GM18868 (cell line): ENCODE measurements around the gene NFIA.
A peak's percentile ranks its signal among the peaks of the same experiment; 100 is the strongest.
"Not testable (repeated sequence)": the region's sequence is repeated elsewhere in the genome, so short reads cannot be mapped to it uniquely, and the experiment has no call there.

Experiments
- ATAC-seq: cut with Tn5 transposase; IDR thresholded peaks from one replicate; pipeline ENCODE4 v1.9.1; 2021; ENCODE audit warnings: mild to moderate bottlenecking, moderate library complexity; ENCODE audit not compliant: unreplicated experiment

The NFIA gene

GRCh38 chr1:61264825-61265242, 182.5 kb downstream of the NFIA start:
- ATAC-seq: no peak

DNA sequence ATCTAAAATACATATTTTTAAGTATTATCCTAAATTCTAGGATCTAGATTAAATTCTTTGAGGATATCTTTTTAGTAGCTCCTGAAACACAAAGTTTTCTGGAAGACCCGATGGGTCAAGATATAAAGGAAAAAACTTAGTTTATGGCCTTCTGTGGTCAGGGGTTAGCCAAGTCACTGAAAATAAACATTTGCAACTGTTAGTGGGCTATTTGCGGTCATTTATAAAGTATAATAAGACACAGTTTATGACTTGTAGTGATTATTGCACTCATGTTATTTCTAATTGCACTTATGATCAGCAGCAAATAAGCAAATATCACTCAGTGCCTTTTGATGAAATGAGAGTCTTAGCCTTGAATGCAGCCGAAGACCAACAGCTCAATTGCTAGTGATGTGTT, 183.3 kb downstream of the NFIA start:
- no peak for ATAC-seq

DNA sequence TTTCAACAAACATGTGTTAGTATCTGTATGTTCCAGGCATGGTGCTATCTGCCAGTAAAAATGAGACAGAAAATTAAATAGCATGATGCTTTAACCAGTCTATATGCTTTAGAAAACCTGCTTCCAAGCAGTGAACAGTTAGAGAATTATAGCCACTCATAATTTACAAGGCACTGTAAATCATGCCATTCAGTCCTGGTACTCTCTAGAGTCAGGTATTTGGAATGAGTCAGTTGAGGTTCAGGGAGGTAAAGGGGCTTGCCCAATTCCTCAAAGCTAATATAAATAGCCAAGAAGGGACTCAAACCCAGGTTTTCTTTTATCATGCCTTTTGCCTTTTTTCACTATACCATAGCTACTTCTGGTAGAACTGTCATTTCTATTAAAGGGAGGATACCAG, 184.4 kb downstream of the NFIA start:
- no peak for ATAC-seq

DNA sequence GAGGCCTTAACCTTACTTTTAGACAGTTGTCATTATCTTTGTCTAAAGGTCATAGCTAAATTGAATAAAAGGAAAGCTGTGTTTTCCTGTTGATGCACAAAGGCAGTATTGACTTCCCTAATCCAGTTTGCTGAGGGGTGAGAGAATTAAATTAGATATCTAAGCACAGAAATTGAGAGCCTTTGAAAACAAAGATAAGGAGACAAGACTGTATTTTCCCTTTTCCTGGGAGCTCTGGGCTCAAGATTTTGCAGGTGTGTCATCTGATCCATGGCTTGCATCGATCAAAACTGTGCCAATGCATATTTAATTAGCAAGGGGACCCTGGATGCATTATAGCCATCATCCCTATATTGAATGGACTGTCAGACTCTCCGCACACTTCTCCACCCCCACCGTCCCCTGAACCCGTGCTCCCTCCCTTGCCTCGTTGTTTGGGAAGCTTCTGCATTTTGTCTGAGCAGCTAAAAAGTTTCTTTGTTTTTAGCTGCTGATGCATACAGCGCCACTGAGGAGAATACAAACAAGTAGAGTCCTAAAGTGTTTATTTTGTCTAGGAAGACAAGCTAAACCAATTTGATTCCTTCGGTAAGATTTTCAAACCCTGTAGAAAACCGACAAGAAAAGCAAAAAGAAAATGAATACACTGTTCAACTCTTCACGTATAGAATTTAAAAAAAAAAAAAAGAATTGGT, 186.3 kb downstream of the NFIA start:
- ATAC-seq: no peak

DNA sequence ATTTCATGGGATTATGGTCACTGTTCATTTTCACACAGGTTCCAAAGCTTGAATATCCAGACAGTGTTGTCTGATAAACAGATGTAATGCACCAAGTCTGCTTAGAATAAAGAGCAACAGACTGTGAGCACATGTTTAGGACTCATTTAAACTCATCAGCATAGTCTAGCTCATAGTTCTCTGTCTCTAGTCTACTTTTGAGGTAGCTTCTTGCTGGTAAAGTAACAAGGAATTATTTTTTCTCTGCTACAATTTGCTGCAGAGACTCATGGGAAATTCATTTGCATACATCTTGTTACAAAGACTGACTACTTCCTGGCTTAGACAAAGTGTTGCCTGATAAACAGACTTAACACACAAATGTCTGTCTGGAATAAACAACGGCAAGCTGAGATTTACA, 187.2 kb downstream of the NFIA start:
- ATAC-seq: no peak

GRCh38 chr1:61270107-61270506, 187.7 kb downstream of the NFIA start:
- no peak for ATAC-seq

- ATAC-seq: no peak
Measured at GRCh38 chr1:61270761-61271411, 188.5 kb downstream of the NFIA start.

DNA sequence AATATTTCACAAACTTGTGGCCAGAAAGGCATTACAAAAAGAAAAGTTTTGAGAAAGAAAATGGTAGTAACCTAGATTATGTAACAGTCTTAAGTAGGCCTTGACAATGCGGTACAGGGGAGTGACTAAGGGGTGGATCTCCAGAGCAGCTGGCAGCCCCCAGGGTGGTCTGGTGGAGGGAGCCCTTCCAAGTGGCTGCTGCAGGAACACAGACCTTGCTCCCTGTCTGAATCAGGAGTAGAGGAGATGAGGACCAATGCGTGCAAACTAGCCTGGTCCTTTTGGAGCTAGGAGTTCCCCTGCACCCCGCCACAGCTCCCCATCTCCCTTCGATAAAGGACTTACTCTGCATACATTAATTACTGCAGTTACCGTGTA, 189.0 kb downstream of the NFIA start:
- ATAC-seq: no peak

DNA sequence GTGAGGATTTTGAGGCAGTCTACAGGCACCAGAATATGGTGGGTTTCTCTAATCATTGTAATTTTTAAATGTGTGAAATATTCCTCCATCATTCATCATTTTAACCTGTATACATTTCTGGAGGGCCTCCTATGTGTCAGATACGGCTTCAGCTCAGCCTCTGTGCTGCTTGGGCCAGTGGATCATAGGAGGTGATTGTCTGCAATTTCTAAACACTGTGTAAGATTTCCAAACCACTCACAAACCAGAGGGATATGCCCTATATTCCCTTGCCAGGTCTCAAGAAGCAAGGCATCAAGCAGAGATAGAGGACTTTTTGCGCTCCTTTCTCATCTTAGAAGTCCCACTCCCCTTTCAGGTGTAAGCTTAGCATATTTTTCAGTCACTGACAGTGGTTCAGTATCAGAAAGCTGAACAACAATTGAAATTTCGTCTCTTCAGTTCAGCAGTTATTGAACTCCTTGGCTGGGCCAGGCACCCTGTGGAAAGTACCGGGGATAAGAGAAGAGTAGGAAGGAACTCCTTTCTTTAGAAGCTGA, 190.9 kb downstream of the NFIA start:
- ATAC-seq: no peak

- ATAC-seq: no peak
Measured at GRCh38 chr1:61273861-61274260, 191.5 kb downstream of the NFIA start.

DNA sequence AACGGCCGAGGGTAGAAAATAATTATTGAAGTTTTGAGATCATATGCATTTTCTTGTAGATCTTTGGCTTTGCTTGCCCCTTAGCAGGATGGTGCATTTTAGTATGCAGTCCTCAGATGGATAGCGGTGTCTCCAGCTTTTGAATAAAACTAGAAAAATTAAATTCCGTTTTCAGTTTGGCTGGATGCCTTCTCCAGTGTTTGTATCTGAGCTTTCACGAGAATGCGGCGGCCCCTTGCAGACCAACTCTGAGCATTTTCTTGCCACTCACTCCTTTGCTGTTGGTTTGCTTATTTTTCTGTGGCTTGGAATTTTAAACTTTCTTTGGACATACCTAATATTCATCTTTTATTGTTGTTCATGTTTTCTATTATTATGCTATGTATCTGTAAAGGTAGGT, 192.6 kb downstream of the NFIA start:
- no peak for ATAC-seq

DNA sequence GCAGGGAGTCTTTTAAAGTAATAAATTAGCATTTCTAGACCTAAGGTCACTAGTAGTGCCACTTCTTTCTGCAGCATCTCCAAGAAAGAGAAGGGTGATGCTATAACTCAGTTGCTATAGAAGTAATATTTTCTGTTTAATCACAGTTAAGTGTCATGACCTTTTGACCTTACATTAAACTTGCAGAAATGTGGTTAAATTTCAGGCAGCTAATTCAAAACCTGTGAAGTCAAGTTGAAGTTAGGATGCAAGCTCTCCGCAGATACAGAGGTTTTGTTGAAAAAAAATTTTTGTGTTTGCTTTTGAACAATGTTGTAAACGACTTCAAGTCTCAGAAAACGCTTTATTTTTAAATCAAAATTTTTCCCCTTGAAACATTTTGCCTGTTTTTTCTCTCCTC, 193.9 kb downstream of the NFIA start:
- no peak for ATAC-seq

DNA sequence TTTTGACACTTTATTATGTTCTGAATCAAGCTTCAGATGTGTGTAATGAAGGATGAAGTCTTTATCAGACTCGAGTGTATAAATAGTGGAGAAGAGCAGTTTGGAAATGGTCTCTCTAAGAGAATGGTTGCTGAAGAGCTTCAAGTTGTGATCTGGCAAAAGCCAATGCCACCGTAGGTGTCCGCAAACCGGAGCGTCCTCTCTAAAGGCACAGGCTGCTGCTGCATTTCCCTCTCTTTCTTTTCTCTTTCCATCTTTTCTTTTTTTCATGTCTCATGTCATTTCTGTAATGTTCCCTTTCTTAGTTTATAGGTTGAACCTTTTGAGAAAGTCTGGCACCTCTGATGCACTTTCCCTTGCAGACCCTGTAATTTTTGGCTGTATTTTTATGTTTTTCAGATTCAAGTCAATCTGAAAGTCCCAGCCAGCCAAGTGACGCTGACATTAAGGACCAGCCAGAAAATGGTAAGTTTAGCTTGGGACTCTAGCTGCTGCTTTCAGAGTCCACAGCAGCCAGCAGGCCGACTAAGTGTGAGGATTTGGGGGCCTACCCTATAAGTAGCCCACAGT, 194.8 kb downstream of the NFIA start:
- no peak for ATAC-seq

DNA sequence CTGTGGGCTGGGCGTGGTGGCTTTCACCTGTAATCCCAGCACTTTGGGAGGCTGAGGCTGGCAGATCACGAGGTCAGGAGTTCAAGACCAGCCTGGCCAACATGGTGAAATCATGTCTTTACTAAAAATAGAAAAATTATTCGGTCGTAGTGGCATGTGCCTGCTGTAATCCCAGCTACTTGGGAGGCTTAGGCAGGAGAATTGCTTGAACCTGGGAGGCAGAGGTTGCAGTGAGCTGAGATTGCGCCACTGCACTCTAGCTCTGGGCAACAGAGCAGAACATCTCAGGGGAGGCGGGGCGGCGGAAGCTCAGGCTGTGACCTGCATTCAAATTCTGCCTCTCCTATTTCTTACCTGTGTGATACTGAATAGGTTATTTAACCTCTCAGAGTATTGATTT, 196.1 kb downstream of the NFIA start:
- ATAC-seq: not testable (repeated sequence)

DNA sequence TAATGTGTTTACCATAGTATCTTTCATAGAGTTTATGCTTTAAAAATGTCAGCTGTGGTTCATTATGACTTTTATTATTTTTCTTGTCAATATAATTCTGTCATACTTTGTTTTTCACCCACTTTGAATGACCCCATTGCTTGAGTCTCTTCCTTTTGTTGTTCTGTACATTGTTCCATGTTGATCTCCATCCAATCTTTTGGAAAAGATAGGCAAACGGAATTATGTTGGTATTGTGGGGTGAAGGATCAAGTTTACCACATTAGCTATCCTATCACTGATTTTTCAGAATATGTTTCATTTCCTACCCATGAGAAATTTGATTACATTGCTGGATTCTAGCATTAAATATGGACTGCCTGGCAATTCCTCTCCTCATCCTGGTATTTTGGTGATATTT, 196.6 kb downstream of the NFIA start:
- no peak for ATAC-seq

DNA sequence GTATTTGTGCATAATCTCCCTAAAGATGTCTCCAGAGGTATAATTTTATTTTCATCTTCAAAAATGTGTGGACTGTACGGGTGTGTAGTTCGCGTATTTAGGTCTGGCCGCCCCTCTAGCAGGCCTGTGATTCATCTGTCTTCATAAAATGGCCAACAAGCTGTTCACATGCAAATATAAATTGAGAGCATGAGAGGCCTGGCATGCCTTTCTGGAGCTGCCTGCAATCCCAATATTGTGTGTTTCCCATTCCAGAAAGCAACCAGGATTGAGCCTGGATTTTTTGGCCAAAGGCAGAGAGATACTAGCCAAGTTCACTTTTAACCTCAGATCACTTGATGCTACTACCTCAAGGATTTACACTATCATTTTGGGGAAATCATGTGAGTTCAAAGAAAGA, 197.2 kb downstream of the NFIA start:
- no peak for ATAC-seq

GRCh38 chr1:61280452-61280851, 198.1 kb downstream of the NFIA start:
- ATAC-seq: no peak

DNA sequence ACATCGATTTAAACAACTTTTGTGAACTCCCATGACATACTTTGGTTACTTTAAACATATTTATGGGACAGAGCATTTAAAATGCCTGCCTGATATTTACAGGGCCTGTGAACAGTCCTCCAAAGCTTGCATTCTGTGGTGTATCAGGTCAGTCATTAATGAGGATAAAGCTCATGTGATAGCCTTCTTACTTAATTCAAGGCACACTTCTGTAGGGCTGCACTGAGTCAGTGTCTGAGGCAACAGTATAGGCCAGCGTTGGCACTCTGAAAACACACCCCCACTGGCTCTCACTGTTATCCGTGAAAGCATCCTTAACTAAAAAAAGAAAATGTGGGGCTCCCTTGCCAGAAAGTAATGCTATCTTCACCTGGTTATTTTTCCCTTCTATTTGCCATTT, 200.0 kb downstream of the NFIA start:
- ATAC-seq: no peak

GRCh38 chr1:61284248-61284854, 202.0 kb downstream of the NFIA start:
- peak; percentile 80 for ATAC-seq

GRCh38 chr1:61284936-61285335, 202.6 kb downstream of the NFIA start:
- no peak for ATAC-seq

DNA sequence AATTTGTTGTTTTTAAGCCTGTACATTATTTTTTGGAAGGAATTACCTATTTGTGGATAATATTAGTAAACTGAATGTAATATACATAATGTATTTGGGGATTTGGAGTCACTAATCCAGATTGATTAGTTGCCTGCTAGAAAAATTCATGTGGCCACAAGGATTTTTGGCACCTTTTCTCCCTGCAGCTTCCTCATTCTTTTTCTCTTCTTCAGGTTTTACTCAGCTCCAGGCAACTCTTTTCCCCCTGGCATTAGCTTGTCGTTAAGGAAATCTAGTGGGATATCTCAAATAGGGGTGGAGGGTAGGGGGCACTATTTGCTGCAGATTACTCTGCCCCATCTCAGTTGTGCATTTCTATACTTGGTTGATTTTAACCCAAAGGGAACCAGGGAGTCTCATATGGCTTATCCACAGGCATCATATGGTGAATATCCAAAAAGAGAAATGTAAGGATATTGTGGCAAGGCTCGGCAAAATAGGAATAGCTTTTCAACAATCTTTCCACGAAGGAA, 203.1 kb downstream of the NFIA start:
- ATAC-seq: no peak

DNA sequence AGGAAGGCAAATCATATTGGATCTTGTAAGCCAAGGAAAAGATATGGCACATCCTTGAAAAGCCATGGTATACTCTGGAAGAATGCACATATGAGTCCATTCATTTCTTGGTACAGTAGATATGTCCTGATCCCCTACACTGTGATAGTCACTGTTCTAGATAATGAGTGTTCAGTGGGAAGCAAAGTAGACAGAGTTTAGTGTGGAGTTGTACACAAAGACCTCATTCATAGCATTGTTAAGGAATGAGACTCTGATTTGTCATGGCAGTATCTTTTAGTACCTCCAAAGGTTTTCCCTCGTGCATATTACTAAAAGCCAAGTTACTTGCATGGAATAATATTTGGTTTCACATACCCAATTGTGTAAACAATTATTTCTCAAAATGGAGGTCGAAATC, 204.7 kb downstream of the NFIA start:
- no peak for ATAC-seq
